BE2C (cell line): ENCODE results near the gene KDM2B.

Source experiments
- DNase-seq: peaks from one replicate; pipeline ENCODE4 v3.0.0-alpha.2; 2020
- H3K27me3 ChIP-seq: fragments of 250-450 bp; sonication (Bioruptor Pico); 2 replicates; pipeline ENCODE4 v1.5.1; 2020; ENCODE audit warnings: mild to moderate bottlenecking
- H3K36me3 ChIP-seq: fragments of 250-450 bp; sonication (Bioruptor Pico); 2 replicates; pipeline ENCODE4 v1.5.1; 2020; ENCODE audit warnings: mild to moderate bottlenecking
- H3K4me1 ChIP-seq: fragments of 250-450 bp; sonication (Bioruptor Pico); 2 replicates; pipeline ENCODE4 v1.5.1; 2020
- H3K4me3 ChIP-seq: 2 replicates; pipeline ENCODE4 v1.5.1; 2011; ENCODE audit warnings: low read depth, low read length
- H3K9me3 ChIP-seq: fragments of 250-450 bp; sonication (Bioruptor Pico); 2 replicates; pipeline ENCODE4 v1.5.1; 2020
- CTCF ChIP-seq: IDR thresholded peaks from 2 replicates; pipeline ENCODE4 v1.5.1; 2012; ENCODE audit warnings: mild to moderate bottlenecking, low read depth, low read length

Gene KDM2B

GRCh38 chr12:121443193-121443870, 137.5 kb downstream of the KDM2B start:
- Histone ChIP-seq H3K4me3 (no peak overlapping the region), H3K9me3 (no peaks in the 10 kb centered on the region), H3K36me3 (peaks cover 51% of the 10 kb centered on the region), H3K27me3 (no peaks in the 10 kb centered on the region), H3K4me1 (no peaks in the 10 kb centered on the region)
- peak; percentile 92 for DNase-seq
- peak; percentile 94 for TF ChIP-seq CTCF

- H3K36me3 ChIP-seq, result peaks cover 56% of the 10 kb centered on the region
These were observed 138.5 kb downstream of the KDM2B start for GRCh38 chr12:121442028-121442948.

GRCh38 chr12:121441555-121441954, 139.3 kb downstream of the KDM2B start:
- TF ChIP-seq CTCF, result peak; percentile 39
- peak; percentile 40 for DNase-seq

More at GRCh38 chr12:121442028-121442948, 138.5 kb downstream of the KDM2B start:
- Histone ChIP-seq H3K4me3 (no peak overlapping the region), H3K27me3 (no peaks in the 10 kb centered on the region), H3K9me3 (no peaks in the 10 kb centered on the region), H3K4me1 (no peaks in the 10 kb centered on the region)
- TF ChIP-seq CTCF, result no peak
- DNase-seq, result no peak

GRCh38 chr12:121440768-121441167, 140.1 kb downstream of the KDM2B start:
- Histone ChIP-seq H3K9me3 (no peaks in the 10 kb centered on the region; the same call in 1 of the 2 replicates), H3K36me3 (peaks cover 68% of the 10 kb centered on the region), H3K4me3 (no peak overlapping the region), H3K27me3 (no peaks in the 10 kb centered on the region), H3K4me1 (no peaks in the 10 kb centered on the region)
- no peak for DNase-seq
- no peak for TF ChIP-seq CTCF

More at GRCh38 chr12:121441555-121441954, 139.3 kb downstream of the KDM2B start:
- no peaks in the 10 kb centered on the region; the same call in 1 of the 2 replicates for H3K9me3 ChIP-seq
- no peaks in the 10 kb centered on the region for H3K4me1 ChIP-seq
- H3K27me3 ChIP-seq, result no peaks in the 10 kb centered on the region
- H3K36me3 ChIP-seq, result peaks cover 61% of the 10 kb centered on the region
- no peak overlapping the region for H3K4me3 ChIP-seq

- H3K4me3 ChIP-seq, result no peak overlapping the region
- peaks cover 74% of the 10 kb centered on the region for H3K36me3 ChIP-seq
These were observed 141.1 kb downstream of the KDM2B start for GRCh38 chr12:121439715-121440114.

More at GRCh38 chr12:121439715-121440114, 141.1 kb downstream of the KDM2B start:
- Histone ChIP-seq H3K27me3 (no peaks in the 10 kb centered on the region), H3K4me1 (no peaks in the 10 kb centered on the region), H3K9me3 (no peaks in the 10 kb centered on the region; the same call in 1 of the 2 replicates)
- TF ChIP-seq CTCF, result no peak
- DNase-seq, result no peak
